Skin of body (tissue), 2 donors: ENCODE data around the gene PLSCR2. TPM values are rescaled to one million over a fixed set of nuclear protein-coding genes. Genes with fewer than 3 reads are reported as not detected.
"Not testable (repeated sequence)": the region's sequence is repeated elsewhere in the genome, so short reads cannot be mapped to it uniquely, and the experiment has no call there.

ENCODE experiments used
- DNase-seq: peaks from one replicate; lab custom pipeline; 2025; lab: John Stamatoyannopoulos, UW
- total RNA-seq: library from RNA; depleted of rRNA; stranded (reverse); fragments of >200 nt; gene quantifications from one replicate; pipeline ENCODE4 v1.2.3, GENCODE V29; 2014

The PLSCR2 gene
- total RNA-seq, 1 donor from 2014 or later: not detected

GRCh38 chr3:146491303-146491702 is 21.9 kb upstream of the PLSCR2 start:
- DNase-seq: no peak

DNA sequence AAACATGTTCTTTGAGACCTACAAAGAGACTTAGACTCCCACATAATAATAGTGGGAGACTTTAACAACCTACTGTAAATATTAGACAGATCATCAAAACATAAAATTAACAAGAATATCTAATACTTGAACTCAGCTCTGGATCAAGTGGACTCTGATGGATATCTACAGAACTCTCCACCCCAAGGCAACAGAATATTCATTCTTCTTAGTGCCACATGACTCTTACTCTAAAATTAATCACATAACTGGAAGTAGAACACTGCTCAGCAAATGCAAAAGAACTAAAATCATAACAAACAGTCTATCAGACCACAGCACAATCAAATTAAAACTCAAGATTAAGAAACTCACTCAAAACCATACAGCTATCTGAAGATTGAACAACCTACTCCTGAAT is 15.9 kb upstream of the PLSCR2 start:
- no peak for DNase-seq

DNA sequence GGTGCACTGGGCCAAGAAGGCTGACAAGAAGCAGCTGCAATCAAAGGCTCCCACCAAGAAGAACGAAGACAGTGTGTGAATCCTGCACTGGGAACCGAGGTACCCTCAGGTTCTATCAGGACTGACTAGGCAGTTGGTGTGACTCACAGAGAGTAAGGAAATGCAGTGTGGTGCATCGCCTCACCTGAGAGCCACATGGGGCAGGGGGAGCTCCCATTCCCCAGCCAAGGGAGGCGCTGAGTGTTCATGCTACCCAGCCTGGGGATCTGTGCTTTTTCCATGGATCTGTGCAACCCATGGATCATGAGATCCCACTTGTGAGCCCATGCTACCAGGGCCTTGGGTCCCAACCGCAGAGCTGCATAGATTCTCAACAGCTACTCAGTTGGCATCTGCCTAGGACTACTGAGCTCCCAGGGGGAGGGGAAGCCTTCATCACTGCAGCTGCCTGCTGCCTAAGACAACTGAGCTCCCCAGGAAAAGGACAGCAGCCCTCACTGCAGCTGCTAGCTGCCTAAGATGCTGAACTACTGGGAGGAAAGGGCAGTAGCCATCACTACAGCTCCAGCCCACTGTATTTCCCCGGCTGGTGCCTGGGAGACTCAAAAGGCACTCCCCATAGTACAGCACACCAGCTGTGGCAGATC is 6.9 kb upstream of the PLSCR2 start:
- no peak for DNase-seq

GRCh38 chr3:146474976-146475375 is 5.6 kb upstream of the PLSCR2 start:
- not testable (repeated sequence) for DNase-seq

DNA sequence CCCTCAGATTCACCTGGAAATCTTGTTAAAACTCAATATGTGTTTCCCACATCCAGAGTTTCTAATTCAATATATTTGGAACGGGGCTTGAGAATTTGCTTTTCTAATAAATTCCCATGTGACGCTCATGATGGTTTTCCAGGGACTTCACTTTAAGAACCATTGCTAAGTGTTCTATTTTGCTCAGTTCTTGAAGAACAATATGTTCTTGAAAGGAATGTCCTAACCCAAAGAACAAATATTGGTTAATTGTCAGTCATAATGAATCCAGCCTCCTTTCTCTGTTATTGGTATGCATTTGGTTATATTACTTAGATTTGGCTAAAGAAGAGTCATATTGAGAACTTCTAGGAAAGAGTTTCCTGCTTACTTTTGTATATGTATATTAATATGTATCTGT is 4.4 kb upstream of the PLSCR2 start:
- DNase-seq: no peak

- DNase-seq: no peak
Measured at GRCh38 chr3:146472611-146473010, 3.2 kb upstream of the PLSCR2 start.

GRCh38 chr3:146471012-146471411 is 1.7 kb upstream of the PLSCR2 start:
- no peak for DNase-seq

- no peak for DNase-seq
Measured at GRCh38 chr3:146470425-146470990, 1.1 kb upstream of the PLSCR2 start.

DNA sequence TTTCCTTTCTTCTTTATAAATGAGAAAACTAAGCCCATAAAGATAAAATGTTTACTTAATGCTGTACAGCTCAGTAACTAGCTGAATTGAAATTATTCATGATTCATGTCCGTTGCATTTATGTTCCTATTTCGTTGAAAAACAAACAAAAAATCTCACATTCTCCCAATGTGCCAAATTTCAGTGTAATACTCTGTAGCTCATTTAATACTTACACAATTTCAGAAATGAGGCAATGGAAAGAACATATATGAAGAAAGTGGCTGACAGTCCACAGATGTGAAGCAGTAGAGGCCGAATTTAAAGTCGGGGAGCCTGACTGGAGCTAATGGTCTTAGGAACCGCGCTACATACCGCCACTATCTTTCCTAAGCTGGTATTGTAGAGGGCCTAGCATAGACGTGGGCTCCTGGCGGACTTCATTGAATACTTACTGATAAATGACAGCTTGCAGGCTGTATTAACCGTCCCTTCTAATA is 651 bp downstream of the PLSCR2 start:
- DNase-seq: no peak

- no peak for DNase-seq
Measured at GRCh38 chr3:146468234-146468633, 1.1 kb downstream of the PLSCR2 start.

DNA sequence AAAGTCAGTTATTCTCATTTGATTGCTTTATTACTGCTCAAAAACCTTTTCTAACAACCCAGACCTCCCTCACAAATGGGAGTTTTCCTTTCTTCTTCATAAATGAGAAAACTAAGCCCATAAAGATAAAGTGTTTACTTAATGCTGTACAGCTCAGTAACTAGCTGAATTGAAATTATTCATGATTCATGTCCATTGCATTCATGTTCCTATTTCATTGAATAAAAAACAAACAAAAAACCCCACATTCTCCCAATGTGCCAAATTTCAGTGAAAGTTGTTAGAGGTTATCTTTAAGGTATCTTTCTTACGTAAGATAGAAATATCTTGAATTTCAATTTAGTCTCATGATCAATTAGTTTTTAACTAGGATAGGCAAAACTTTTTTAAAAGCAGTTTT is 2.8 kb downstream of the PLSCR2 start:
- no peak for DNase-seq

- no peak for DNase-seq
Measured at GRCh38 chr3:146465693-146466465, 3.5 kb downstream of the PLSCR2 start.

- no peak for DNase-seq
Measured at GRCh38 chr3:146464783-146465182, 4.6 kb downstream of the PLSCR2 start.

DNA sequence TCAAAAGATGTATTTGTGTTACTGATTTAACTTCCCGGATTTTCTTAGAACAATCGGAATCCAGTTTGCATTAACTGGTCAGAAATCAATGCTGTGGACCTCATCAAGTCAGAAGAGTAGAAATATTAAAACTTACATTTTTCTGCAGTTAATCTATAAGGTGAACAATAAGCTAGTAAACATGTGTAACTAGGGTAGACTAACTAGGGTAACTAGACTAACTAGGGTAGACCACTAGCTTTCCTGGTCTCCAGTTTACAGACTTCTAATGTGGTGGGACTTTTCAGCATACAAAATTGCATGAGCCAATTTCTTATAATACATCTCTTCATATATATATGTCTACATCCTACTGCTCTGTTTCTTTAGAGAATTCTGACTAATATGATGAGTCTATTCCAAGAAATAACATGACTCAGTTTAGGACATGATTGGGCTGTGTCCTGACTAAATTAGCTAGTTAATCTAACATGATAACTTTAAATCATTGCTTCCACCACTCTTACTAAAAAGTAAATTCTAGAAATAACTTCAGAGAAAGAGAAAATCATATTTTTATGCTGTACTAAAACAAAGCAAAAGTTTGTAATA is 5.3 kb downstream of the PLSCR2 start:
- DNase-seq: no peak

DNA sequence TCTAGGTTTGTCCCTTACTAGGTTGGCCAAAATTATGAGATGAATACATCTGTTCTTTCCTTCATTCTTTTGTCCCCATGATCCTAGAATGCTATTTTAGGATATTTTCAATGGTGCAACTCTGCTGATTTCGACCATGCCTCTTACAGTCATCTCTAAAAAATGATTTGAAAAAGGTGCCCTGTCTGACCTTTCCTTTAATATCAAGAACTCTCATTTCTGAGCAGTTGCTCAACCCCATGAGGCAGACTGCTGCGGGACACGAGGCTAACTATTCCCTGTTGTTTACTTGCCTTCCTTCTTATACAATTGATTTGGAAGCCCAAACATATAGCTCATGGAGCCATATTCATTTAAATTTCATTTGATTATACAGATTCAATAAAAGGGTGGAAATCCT is 14.6 kb downstream of the PLSCR2 start:
- DNase-seq: no peak

DNA sequence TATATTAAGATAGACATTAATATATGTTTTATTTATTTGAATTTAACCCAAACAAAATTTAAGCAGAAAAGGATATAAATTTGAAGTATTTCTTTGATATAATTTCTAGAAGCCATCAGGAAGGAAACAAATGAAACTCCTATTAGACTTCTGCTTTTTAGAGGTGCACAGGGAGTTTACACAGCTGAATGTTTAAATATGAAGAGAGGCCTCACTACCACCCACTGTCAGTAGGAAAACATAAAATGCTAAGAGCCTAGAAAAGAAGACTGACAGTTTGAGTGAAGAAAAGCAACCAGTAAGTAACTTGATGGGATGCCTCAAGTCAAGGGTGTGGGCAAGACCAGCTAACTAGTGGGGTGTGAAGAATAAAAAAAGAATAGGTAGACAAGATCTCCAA is 19.7 kb downstream of the PLSCR2 start:
- no peak for DNase-seq

DNA sequence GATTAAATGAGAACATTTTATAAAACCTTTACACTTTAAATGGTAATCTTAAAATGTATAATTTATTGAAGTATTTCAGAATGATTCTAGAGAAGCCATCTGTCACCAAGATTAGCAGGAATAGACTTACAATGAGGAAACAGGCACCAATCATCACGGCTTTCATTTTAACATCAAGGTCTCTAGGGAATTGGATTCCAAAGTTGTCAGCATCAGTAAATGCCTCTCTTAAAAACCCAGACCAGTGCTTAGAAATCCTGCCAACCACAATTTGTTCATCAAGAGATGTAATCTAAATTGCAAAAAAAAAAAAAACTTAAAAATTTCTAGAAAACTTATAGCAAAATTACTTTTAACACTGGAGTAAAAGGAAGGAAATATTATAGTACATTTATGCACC is 20.3 kb downstream of the PLSCR2 start:
- no peak for DNase-seq

- no peak for DNase-seq
Measured at GRCh38 chr3:146446026-146446425, 23.3 kb downstream of the PLSCR2 start.

DNA sequence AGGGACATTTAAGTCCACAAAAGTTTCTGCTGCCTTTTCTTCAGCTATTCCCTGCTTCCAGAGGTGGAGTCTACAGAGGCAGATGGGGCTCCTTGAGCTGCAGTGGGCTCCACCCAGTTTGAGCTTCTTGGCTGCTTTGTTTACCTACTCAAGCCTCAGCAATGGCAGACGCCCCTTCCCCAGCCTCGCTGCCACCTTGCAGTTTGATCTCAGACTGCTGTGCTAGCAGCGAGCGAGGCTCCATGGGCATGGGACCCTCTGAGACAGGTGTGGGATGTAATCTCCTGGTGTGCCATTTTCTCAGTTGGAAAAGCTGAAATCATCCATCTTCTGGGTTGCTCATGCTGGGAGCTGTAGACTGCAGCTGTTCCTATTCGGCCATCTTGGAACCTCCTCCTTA is 29.1 kb downstream of the PLSCR2 start:
- not testable (repeated sequence) for DNase-seq

GRCh38 chr3:146432066-146432465 is 37.3 kb downstream of the PLSCR2 start:
- DNase-seq: no peak

DNA sequence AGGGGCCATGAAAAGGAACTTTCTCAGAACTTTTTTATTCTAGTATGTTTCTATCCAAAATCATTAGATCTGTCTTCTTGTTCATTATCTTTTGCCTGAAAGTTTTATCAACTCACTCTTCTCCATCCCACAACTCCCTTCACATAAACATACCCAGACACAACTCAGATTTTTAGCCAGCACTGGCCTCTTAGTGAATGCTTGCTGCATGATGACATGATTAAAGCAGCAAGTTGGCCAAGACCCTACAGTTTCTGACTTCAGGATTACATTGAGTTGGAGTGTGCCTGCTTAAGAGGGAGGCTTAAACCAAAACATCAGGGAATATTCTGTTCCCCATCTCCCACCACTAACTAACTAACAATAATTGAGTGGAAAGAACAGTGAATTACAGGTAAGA is 38.1 kb downstream of the PLSCR2 start:
- peak; percentile 15 for DNase-seq

DNA sequence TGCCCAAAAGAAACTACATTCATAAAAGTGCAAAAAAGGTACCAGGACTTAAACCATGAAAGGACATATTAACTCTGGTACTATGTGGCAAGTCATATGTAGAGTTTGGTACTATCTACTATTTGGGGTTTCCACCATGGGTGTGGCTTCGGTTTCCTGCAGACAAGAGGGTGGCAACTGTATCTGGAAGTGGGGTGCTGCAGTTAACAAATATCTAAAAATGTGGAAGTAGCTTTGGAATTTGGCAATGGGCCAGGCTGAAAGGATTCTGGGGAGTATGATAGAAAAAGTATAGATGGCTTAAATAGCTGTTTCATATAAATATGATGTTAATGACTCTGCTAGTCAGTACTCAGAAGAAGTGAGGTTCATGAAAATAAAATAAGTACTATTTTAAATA is 44.0 kb downstream of the PLSCR2 start:
- DNase-seq: no peak
